IMR-90 (cell line): ENCODE measurements around the gene TRMT10B. TPM values are rescaled to one million over a fixed set of nuclear protein-coding genes. Genes with fewer than 3 reads are reported as not detected.

ENCODE experiments used
- ATAC-seq: fragments of 200-7000 bp; cut with Tn5 transposase; 2 replicates; pipeline ENCODE4 v1.9.1; 2020; ENCODE audit warnings: low read depth, mild to moderate bottlenecking, moderate library complexity
- BruUV-seq: library from RNA; stranded (reverse); fragments of 400-500 nt; replicated peaks from 2 replicates; lab custom pipeline; 2021; lab: Mats Ljungman, UMichigan
- CTCF ChIA-PET: fragments of 300-600 bp; formaldehyde crosslinking; extraction: SDS; loops from one replicate; lab custom pipeline; 2021; ENCODE audit warnings: antibody characterized with exemption; lab: Yijun Ruan, JAX
- POLR2A ChIA-PET: fragments of 300-600 bp; sonication (Branson Sonifier 250); formaldehyde crosslinking; loops from one replicate; lab custom pipeline; 2022; ENCODE audit warnings: antibody characterized with exemption; ENCODE audit not compliant: unreplicated experiment; lab: Charles Lee
- DNase-seq: peaks from one replicate; pipeline ENCODE4 v3.0.0; 2013
- H2AFZ ChIP-seq: replicated peaks from 2 replicates; pipeline ENCODE3; 2013; ENCODE audit warnings: low read length, mild to moderate bottlenecking; ENCODE audit not compliant: poor library complexity
- H2AK5ac ChIP-seq: 2 replicates; pipeline ENCODE4 v1.6.1; 2013; ENCODE audit warnings: low read depth, low read length, inconsistent platforms
- H2AK9ac ChIP-seq: replicated peaks from 2 replicates; pipeline ENCODE3; 2013; ENCODE audit warnings: mild to moderate bottlenecking, low read depth, low read length, moderate library complexity; ENCODE audit not compliant: poor library complexity
- H2BK120ac ChIP-seq: 2 replicates; pipeline ENCODE4 v1.6.1; 2013; ENCODE audit warnings: low read depth, low read length, inconsistent platforms
- H2BK15ac ChIP-seq: 3 replicates; pipeline ENCODE4 v1.6.1; 2013; ENCODE audit warnings: low read depth, low read length, inconsistent platforms
- H2BK20ac ChIP-seq: 2 replicates; pipeline ENCODE4 v1.6.1; 2013; ENCODE audit warnings: low read depth, mild to moderate bottlenecking, inconsistent platforms, low read length, moderate library complexity
- H2BK5ac ChIP-seq: 2 replicates; pipeline ENCODE4 v1.6.1; 2013; ENCODE audit warnings: mild to moderate bottlenecking, low read depth, low read length, inconsistent platforms; ENCODE audit not compliant: poor library complexity, severe bottlenecking
- H3K14ac ChIP-seq: replicated peaks from 2 replicates; pipeline ENCODE4 v1.6.1; 2013; ENCODE audit warnings: low read depth, low read length, inconsistent platforms
- H3K18ac ChIP-seq: 2 replicates; pipeline ENCODE4 v1.6.1; 2013; ENCODE audit warnings: low read depth, low read length, control low read depth
- H3K23ac ChIP-seq: 2 replicates; pipeline ENCODE4 v1.6.1; 2013; ENCODE audit warnings: low read depth, low read length, inconsistent platforms
- H3K27ac ChIP-seq: 2 replicates; pipeline ENCODE4 v1.5.1; 2013; ENCODE audit warnings: mild to moderate bottlenecking, control low read depth, low read length; ENCODE audit not compliant: insufficient read depth
- H3K27me3 ChIP-seq: 2 replicates; pipeline ENCODE4 v1.6.1; 2013; ENCODE audit warnings: low read length; ENCODE audit not compliant: control insufficient read depth, insufficient read depth
- H3K36me3 ChIP-seq: 2 replicates; pipeline ENCODE4 v1.6.1; 2013; ENCODE audit warnings: low read length, mixed read lengths; ENCODE audit not compliant: control insufficient read depth, insufficient read depth
- H3K4ac ChIP-seq: 2 replicates; pipeline ENCODE4 v1.6.1; 2013; ENCODE audit warnings: low read depth, low read length, inconsistent platforms
- H3K4me1 ChIP-seq: 2 replicates; pipeline ENCODE4 v1.6.1; 2013; ENCODE audit warnings: low read length, mixed read lengths; ENCODE audit not compliant: control insufficient read depth, insufficient read depth
- H3K4me2 ChIP-seq: 2 replicates; pipeline ENCODE4 v1.6.1; 2013; ENCODE audit warnings: low read depth, mild to moderate bottlenecking, control low read depth, low read length, moderate library complexity
- H3K4me3 ChIP-seq: 2 replicates; pipeline ENCODE4 v1.5.1; 2013; ENCODE audit warnings: low read depth, mild to moderate bottlenecking, control low read depth, low read length, moderate library complexity; ENCODE audit not compliant: insufficient read depth
- H3K56ac ChIP-seq: 2 replicates; pipeline ENCODE4 v1.6.1; 2013; ENCODE audit warnings: low read length, inconsistent platforms; ENCODE audit not compliant: insufficient read depth; ENCODE audit errors: extremely low read depth
- H3K79me1 ChIP-seq, 2 experiments: 2 replicates each; pipeline ENCODE4 v1.6.1; 2013; ENCODE audit warnings: low read length in 2 of 2, inconsistent platforms in 1 of 2, low read depth in 1 of 2
- H3K9ac ChIP-seq: 2 replicates; pipeline ENCODE4 v1.6.1; 2013; ENCODE audit warnings: low read depth, low read length, control low read depth
- H3K9me1 ChIP-seq: 2 replicates; pipeline ENCODE4 v1.6.1; 2013; ENCODE audit warnings: low read length, inconsistent platforms; ENCODE audit not compliant: insufficient read depth
- H3K9me3 ChIP-seq: 2 replicates; pipeline ENCODE4 v1.6.1; 2013; ENCODE audit warnings: low read length; ENCODE audit not compliant: control insufficient read depth, insufficient read depth
- H4K20me1 ChIP-seq: 2 replicates; pipeline ENCODE4 v1.6.1; 2013; ENCODE audit warnings: low read length, inconsistent platforms; ENCODE audit not compliant: insufficient read depth
- H4K5ac ChIP-seq: 2 replicates; pipeline ENCODE4 v1.6.1; 2013; ENCODE audit warnings: mild to moderate bottlenecking, low read depth, low read length, control low read depth
- H4K8ac ChIP-seq, 2 experiments: 2 replicates each; pipeline ENCODE4 v1.6.1; 2013; ENCODE audit warnings: low read depth in 2 of 2, low read length in 2 of 2, control low read depth in 1 of 2, inconsistent platforms in 1 of 2
- H4K91ac ChIP-seq: 2 replicates; pipeline ENCODE4 v1.6.1; 2013; ENCODE audit warnings: low read depth, low read length, inconsistent platforms; ENCODE audit not compliant: insufficient read depth
- BHLHE40 ChIP-seq: fragments of 150-350 bp; IDR thresholded peaks from 2 replicates; pipeline ENCODE4 v1.6.1; 2016; ENCODE audit warnings: mild to moderate bottlenecking, low read depth, low read length
- CEBPB ChIP-seq: IDR thresholded peaks from 2 replicates; pipeline ENCODE4 v1.6.1; 2012; ENCODE audit warnings: low read depth, low read length, improper control_type of control experiment
- MAFK ChIP-seq: IDR thresholded peaks from 2 replicates; pipeline ENCODE4 v1.6.1; 2012; ENCODE audit warnings: low read depth, low read length, improper control_type of control experiment
- MAZ ChIP-seq: IDR thresholded peaks from 2 replicates; pipeline ENCODE4 v1.6.1; 2012; ENCODE audit warnings: low read depth, mild to moderate bottlenecking, low read length, improper control_type of control experiment, moderate library complexity, borderline replicate concordance
- MXI1 ChIP-seq: IDR thresholded peaks from 2 replicates; pipeline ENCODE4 v1.6.1; 2012; ENCODE audit warnings: low read depth, mild to moderate bottlenecking, low read length, moderate library complexity, borderline replicate concordance
- NFE2L2 ChIP-seq: fragments of 150-350 bp; IDR thresholded peaks from 2 replicates; pipeline ENCODE4 v1.6.1; 2016; ENCODE audit warnings: low read depth, mild to moderate bottlenecking, low read length
- RFX5 ChIP-seq: IDR thresholded peaks from 2 replicates; pipeline ENCODE4 v1.8.0; 2012; ENCODE audit warnings: low read depth, mild to moderate bottlenecking, low read length, moderate library complexity
- USF2 ChIP-seq: fragments of 150-350 bp; IDR thresholded peaks from 2 replicates; pipeline ENCODE4 v1.6.1; 2017; ENCODE audit warnings: mild to moderate bottlenecking, antibody characterized with exemption, low read length, low read depth
- WGBS, 2 experiments: methylation state at CpG; one replicate each; pipeline versions ENCODE4 v1.1.5 to v1.1.7; 2013; ENCODE audit warnings: missing lambda C conversion rate in 2 of 2; ENCODE audit not compliant: insufficient read length in 1 of 2; ENCODE audit errors: extremely low coverage in 2 of 2; 5-methylcytosine and 5-hydroxymethylcytosine counted together
- dilution Hi-C: fragments of 300-500 bp; cut with HindIII; formaldehyde crosslinking; loops from one replicate; pipeline ENCODE4 v1.14.3; 2018; ENCODE audit warnings: low sequenced_read_pairs; ENCODE audit not compliant: unreplicated experiment
- in situ Hi-C: fragments of 300-500 bp; cut with MboI; formaldehyde crosslinking; loops from 3 replicates; pipeline ENCODE4 v1.14.3; 2019; ENCODE audit warnings: low sequenced_read_pairs, inconsistent platforms, mixed read lengths
- intact Hi-C: fragments of 100-400 bp; cut with micrococcal nuclease; formaldehyde crosslinking; loops from 2 replicates; pipeline ENCODE4 v1.10.0; 2022
- polyA plus RNA-seq, 3 experiments: library from polyadenylated mRNA; depleted of rRNA; stranded (reverse); fragments of >200 nt; gene quantifications; 2 replicates each; pipeline ENCODE4 v1.2.3, GENCODE V29; 2012; ENCODE audit warnings: low replicate concordance in 1 of 3
- total RNA-seq: library from RNA; depleted of rRNA; stranded (reverse); fragments of >200 nt; gene quantifications from 2 replicates; pipeline ENCODE4 v1.2.3, GENCODE V29; 2012

The TRMT10B gene
- total and polyA plus RNA-seq, 2 of the 4 experiments (the other 2 are of a cell fraction) = 2.3 to 4.5 TPM

GRCh38 chr9:37729499-37729898 is 24.1 kb upstream of the TRMT10B start:
- Histone ChIP-seq H4K20me1 (no peaks in the 10 kb centered on the region), H2AK9ac (no peak overlapping the region), H2BK20ac (no peak overlapping the region), H2BK15ac (no peak overlapping the region), H3K4ac (no peak overlapping the region), H3K4me2 (no peak overlapping the region), H4K91ac (no peak overlapping the region), H3K23ac (no peak overlapping the region), H3K27ac (no peak overlapping the region), H3K79me1 (no peaks in the 10 kb centered on the region), H4K5ac (no peak overlapping the region), H3K4me3 (no peak overlapping the region), H2AFZ (no peak overlapping the region), H3K14ac (no peak overlapping the region), H2AK5ac (no peak overlapping the region), H3K9ac (no peak overlapping the region), H3K56ac (no peak overlapping the region), H2BK5ac (no peak overlapping the region), H3K9me1 (peaks cover 2% of the 10 kb centered on the region; the same call in 1 of the 2 replicates), H3K27me3 (peaks cover 41% of the 10 kb centered on the region), H3K9me3 (no peaks in the 10 kb centered on the region), H3K18ac (no peak overlapping the region), H2BK120ac (no peak overlapping the region), H4K8ac (no peak overlapping the region), H3K4me1 (no peaks in the 10 kb centered on the region; the same call in 1 of the 2 replicates), H3K36me3 (no peaks in the 10 kb centered on the region)
- CTCF ChIA-PET = no interaction called here
- ATAC-seq = no peak
- BruUV-seq = no TSS peak
- POLR2A ChIA-PET = no interaction called here
- in situ Hi-C loops (no loop called here), intact Hi-C loops (no loop called here), dilution Hi-C loops (no loop called here)
- TF ChIP-seq NFE2L2 = no peak
- no peak for TF ChIP-seq BHLHE40
- TF ChIP-seq CEBPB = peak; percentile 73
- TF ChIP-seq MAFK = no peak
- no peak for TF ChIP-seq MXI1
- TF ChIP-seq USF2 = no peak
- TF ChIP-seq MAZ = no peak
- no peak for TF ChIP-seq RFX5
- DNase-seq = no peak
- 78% methylated on average over 4 of the region's 9 CpGs; no CpG with 5 or more reads in 1 of the 2 experiments for WGBS, 2 experiments
